KG1 (cell line): ENCODE data around the gene CPLANE1.
"Not testable (repeated sequence)": the region's sequence is repeated elsewhere in the genome, so short reads cannot be mapped to it uniquely, and the experiment has no call there.

Experiments used
- DNase-seq: peaks from one replicate; lab custom pipeline; 2025; lab: John Stamatoyannopoulos, UW

The CPLANE1 gene

DNA sequence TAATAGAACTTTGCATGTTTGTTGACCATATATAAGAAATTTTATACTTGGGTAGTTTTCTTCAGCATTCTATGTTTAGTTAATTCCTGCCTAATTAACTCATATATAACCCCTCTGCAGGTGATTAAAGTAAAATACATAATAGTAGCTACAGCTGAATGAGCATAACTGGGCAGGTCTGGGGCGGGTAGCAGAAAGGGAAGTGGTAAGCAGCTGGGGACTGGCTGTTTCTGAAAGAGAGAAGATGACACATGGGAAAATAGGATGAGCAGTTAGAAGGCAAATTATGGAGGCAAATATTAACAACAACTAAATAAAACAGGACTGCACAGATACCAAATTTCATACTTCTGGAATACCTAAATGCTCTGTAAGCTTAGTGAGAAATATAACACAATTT, 128.1 kb downstream of the CPLANE1 start:
- no peak for DNase-seq

DNA sequence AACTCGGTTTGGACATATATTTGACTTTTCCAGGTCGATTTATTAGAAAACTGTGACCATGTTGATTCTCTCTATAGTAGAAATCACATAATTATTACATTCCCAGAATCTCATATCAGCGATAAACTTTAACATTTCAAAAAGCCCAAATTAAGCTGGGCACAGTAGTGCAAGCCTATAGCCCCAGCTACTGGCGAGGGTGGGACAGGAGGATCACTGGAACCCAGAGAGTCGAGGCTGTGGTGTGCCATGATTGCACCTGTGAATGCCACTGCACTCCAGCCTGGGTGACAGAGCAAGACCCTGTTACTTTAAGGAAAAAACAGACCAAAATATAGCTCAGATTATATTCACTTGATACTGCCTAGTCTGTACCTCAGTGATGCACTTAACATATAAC, 128.9 kb downstream of the CPLANE1 start:
- no peak for DNase-seq

DNA sequence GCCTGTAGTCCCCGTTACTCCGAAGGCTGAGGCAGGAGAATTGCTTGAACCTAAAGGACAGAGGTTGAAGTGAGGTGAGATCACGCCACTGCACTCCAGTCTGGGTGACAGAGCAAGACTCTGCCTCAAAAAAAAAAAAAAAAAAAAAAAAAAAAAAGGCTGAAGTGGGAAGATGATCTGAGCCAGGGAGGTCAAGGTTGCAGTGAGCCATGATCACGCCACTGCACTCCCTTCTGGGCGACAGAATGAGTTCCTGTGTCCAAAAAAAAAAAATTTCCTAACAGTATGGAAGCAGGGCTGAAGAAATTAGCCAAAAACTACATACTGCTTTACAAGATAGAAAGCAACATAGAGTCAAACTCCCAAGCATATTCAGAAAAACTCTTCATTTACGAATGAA, 132.8 kb downstream of the CPLANE1 start:
- no peak for DNase-seq

DNA sequence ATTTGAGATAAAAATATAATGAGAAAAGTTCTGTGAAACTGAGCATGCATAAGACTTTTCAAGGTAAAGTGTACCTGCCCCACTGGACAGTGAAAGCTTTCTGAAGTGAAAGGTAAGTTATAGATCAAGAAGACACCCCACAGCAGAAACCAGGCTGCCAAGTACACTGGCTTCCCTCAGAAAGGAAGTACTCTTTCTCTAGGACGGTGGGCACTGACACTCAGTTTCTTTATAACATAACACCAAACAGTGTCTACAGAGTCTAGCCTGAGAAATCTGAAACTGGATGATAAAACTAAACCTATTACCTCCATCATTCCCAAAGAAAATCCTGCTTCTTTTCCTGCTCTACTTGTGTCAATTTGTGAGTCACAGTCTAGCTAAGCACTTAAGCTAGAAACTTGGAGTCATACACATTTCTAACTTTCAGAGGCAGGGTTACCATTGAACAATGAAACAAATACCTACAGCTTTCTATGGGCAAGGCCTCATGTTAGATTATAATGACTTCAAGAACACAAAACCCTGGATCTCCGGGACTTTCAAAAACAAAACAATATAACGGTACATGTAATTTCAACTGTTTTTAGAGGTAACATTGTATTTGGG, 136.7 kb downstream of the CPLANE1 start:
- DNase-seq = no peak

DNA sequence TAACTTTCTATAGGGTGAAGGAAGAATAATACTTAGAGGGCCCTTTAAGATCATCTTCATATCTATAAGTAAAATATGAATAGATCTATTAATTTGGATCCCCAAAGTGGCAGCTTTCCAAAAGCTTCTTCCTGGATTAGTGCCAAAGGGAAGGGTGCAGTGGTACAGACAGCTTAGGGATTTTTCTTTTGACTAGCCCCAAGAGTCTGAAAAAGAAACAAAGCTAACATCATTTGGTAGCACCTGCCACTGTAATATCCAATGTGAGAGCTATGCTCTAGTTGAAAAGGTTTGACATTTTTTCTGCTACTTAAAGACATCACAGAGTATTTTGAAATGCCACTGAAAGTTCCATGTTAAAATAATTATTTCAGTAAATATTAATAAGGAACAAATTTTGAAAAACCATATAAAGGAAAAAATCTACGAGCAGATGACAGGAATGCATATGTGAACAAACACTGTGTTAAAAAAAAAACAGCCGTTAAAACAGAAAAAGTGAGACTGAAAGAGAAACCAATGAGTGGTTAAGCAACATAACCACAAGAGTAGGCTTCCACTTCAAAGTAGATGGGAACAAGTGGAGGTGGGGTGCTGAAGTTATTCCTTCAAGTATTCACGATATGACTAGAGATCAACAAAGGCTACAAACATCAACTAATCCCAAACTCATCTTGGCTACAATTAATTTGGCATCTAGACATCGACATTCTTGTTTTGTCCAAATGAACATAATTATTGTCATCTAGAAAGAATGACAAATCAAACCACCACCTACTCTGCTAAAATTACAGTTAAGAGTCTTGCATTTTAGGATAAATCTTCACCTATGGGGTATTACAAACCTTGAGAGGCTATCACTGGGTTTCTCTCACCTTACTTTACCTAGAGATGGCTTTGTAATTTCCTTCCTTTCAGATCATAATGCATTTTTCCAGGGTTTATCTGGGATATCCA, 137.5 kb downstream of the CPLANE1 start:
- DNase-seq = peak; percentile 11

DNA sequence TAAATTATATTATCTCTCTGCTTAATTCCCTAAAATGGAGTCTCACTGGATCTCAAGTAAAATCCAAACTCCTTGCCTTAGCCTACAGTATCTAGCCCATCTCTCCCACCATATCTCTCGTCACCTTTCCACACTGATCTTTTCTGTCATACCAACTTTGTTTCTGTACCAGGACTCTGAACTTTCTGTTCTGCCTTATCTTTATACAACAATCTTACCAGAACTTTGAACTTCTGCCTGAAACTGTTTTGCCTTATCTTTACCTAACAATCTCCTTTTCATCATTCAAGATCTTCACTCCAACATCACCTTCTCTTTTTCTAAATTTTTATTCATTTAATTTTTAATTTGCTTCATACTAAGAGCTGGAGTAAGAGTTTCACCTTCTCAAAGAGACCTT, 139.0 kb downstream of the CPLANE1 start:
- DNase-seq = no peak

DNA sequence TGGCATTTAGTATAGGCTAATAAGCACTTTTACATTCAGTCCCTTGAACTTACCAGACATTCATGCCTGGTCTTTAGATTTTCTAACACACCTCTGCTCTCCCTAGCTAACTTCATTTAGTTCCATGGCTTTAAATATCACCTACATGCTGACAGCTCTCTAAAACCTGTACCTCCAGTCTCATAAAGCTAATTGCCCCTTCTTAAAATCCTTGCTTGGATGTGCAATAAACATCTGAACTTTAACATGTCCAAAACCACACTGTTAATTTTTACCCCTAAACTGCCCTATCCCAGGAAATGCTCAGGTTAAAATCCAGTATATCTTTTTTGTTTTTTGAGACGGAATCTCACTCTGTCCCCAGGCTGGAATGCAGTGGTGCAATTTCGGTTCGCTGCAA, 139.8 kb downstream of the CPLANE1 start:
- no peak for DNase-seq

DNA sequence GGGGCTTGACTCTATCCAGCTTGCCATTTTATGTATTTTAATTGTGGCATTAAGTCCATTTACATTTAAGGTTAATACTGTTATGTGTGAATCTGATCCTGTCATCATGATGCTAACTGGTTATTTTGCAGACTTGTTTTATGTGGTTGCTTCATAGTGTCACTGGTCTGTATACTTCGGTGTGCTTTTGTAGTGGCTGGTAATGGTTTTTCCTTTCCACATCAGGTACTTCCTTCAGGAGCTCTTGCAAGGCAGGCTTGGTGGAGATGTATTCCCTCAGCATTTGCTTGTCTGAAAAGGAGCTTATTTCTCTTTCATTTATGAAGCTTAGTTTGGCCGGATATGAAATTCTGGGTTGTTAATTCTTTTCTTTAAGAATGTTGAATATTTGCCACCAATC, 145.9 kb downstream of the CPLANE1 start:
- DNase-seq = no peak

DNA sequence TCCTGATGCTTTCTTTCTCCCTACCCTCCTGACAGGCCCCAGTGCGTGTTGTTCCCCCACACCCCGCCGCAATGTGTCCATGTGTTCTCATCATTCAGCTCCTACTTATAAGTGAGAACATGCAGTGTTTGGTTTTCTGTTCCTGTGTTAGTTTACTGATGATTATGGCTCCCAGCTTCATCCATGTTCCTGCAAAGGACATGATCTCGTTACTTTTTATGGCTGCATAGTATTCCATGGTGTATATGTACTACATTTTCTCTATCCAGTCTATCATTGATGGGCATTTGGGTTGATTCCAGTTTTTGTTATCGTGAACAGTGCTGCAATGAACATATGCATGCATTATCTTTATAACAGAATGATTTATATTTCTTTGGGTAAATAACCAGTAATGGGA, 149.9 kb downstream of the CPLANE1 start:
- not testable (repeated sequence) for DNase-seq

DNA sequence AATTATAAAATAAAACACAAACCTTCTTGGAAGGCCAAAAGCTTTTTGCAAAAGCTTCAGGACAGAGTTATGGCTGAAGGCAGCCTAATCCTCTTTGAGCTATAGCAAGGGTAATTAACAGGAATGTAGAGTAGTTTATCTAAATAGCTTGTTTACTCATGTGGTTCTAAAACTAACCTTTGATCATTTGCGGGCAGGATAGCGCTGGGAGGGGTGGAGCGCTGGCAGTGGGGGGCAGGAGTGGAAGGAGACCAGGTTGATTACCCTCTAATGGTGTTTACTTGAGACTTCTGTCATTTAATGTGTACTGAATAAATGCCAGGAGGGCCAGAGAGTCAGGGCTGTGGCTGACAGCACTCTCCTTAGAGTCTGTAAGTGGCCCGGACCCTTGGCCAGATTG, 155.4 kb downstream of the CPLANE1 start:
- not testable (repeated sequence) for DNase-seq

DNA sequence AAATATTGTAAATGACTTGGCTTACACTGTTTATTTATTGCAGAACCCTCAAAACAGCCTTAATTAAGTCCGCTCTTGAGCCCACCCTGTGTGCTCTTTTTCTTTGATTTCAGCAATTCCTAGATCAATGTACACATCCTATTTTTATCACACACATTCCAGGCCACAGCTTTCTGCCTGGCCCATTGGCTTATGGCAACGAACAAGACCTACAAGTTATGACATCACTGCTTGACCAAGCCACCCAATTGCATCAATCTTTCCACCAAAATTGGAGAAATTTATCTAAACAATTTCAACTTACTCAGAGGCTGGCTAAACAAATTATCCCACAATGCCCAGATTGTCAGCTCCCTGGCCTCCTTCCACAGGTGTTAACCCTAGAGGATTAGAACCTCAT, 158.4 kb downstream of the CPLANE1 start:
- no peak for DNase-seq

DNA sequence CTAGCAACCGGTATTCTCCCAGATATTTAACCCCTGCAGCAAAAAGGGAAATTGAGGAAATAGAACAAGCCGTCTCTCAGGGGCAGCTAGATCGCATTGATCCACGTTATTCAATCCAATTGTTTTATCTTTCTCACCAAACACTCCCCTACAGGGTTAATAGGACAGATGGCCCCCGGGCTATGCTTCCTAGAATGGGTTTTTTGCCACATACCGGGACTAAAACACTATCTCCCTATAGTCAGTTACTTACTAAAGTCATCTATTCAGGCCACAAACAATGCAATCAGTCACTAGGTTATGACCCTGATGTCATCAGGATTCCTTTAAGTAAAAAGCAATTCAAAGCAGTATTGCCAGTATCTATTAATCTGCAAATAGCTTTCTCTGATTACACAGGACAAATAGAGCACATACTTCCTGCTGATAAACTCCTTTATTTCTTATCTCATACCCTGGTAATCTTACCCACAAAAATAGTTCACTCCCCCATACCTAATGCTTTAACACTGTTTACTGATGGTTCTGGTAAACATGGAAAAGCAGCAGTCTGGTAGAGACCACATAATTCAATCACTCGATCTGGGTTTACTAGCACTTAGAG, 159.0 kb downstream of the CPLANE1 start:
- DNase-seq = no peak

DNA sequence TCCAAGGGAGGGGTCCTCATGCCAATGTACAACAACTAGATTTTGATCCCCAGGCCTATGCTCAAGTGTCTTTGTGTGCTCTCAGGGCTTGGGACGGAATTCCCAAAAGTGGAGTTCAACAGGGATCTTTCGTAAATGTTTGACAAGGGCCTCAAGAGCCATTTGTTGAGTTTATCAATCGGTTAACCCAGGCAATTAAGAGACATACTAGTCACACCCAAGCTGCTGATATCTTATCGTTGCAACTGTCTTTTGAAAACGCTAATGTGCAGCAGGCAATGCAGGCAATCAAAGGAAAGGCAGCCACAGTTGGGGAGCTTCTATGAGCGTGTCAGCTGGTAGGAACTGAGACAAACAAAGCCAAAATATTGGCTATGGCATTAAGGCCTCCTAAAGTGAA, 161.2 kb downstream of the CPLANE1 start:
- DNase-seq = no peak

DNA sequence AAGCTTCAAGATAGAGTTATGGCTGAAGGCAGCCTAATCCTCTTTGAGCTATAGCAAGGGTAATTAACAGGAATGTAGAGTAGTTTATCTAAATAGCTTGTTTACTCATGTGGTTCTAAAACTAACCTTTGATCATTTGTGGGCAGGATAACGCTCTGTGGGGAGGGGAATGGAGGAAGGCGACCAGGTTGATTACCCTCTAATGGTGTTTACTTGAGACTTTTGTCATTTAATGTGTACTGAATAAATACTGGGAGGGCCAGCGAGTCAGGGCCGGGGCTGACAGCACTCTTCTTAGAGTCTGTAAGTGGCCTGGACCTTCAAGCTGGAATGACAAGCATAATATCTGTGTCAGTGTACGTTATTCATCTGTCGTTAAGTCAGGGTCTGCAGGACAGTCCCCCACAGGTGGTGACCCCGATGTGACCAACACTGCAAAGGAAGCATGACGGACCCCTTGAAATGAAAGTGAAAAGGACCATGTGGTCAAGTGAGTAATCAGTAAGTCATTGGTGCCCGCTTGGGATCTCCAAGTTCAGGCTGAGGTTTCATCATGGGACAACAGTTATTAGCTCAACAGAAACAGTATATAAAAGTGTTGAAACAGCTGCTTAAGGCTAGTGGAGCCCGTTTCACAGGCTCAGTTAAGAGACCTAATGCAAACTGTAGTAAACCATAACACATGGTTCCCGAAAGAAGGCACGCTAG, 162.6 kb downstream of the CPLANE1 start:
- no peak for DNase-seq

DNA sequence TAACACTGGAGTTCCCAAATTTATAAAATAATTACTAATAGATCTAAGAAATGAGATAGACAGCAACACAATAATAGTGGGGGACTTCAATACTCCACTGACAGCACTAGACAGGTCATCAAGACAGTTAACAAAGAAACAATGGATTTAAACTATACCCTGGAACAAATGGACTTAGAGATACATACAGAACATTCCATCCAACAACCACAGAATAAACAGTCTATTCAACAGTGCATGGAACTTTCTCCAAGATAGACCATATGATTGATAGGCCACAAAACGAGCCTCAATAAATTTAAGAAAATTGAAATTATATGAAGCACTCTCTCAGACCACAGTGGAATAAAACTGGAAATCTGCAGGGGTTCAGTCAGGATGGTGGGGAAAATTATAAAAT, 163.2 kb downstream of the CPLANE1 start:
- DNase-seq = not testable (repeated sequence)

DNA sequence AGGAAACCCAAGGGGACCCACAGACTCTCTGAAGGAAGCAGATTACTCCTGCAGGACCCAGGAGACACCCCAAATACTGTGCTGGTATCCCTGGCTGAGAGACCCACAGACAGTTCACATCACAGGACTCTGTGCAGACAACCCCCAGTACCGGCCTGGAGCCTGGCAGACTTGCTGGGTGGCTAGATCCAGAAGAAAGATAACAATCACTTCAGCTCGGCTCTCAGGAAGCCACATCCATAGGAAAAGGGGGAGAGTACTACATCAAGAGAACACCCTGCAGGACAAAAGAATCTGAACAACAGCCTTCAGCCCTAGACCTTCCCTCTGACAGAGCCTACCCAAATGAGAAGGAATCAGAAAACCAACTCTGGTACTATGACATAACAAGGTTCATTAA, 166.2 kb downstream of the CPLANE1 start:
- not testable (repeated sequence) for DNase-seq

DNA sequence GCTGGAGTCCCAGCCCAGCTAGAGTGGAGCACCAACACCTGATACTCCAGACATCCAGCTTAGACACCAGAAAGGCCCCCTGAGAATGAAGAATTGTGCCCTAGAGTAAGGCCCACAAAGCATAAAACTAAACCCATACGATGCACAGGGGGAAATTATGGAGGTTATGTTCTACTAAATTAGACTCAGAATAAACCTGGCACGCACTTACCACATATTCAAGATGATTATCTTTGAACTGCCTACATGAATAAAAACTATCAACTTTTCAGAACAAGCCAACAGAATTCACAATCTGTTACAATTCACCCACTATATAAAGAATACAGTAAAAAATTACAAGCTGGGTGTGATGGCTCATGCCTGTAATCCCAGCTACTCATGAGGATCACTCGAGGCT, 168.5 kb downstream of the CPLANE1 start:
- DNase-seq = no peak

DNA sequence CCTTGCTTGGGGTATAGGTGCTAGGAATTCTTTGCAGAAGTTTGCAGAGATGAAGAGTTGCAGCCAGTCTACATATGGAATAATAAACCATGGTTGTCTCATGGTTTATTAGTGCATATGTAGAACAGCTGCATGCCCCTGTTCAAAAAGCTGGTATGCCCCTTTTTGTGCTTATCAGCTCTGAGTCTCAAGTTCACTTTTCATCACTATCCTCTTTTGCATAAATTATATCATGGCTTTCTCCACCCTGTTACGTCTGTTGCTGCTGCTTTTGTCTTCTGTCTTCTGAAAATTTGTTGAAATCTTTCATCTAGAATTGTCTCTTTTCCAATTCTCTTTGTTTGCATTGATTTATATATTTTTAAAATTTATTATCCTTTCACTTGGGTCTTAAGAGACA, 172.0 kb downstream of the CPLANE1 start:
- no peak for DNase-seq

DNA sequence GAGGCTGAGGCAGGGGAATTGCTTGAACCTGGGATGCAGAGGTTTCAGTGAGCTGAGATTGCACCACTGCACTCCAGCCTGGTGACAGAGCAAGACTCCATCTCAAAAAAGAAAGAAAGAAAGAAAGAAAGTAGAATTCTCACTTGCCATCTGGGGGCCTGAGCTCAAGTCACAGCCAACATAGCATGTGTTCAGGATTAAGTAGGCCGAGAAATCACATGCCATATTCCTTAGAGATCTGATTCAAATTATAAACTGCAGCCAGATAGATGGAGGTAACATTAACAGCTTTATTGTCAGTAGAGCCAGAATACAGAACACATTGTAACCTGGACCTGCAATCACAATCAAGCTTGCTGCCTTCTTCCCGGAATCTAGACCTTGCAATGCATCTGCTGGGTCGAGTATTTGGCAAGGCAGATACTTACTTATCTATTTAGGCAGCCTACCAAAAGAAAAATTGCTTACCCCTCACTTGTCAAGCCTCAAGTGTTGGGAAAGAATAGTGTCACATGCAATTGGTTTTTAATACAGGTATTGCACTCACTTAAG, 173.7 kb downstream of the CPLANE1 start:
- DNase-seq = no peak

DNA sequence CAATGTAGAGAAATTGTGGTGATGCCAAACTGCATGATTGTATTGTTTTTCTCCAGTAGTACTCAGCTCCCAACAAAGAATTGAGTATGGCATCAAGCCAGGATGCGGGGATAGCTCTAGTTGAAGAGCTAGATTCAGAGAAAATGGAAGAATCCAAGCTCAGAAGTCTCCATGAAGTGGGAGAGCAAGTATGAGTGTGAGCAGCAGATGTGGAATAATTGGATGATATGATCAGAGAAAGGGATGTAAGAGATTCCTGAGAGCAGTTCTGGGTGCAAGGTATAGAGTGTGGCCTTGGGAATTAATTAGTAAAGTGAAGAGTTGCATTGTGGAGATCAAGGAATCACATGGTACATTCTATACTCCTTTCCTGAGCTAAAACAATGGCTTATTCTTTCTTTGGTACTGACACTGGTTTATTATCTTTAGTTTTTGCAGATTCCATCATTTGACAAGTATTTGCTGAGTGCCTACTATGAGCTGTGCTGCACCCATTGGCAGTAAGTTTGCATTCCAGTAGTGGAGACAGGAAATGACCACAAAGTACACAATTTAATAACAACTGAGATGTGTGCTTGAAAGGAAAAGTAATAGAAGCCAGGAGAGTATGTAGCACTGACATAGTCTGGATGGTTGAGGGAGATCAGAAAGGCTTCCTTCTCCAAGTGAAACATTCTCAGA, 177.1 kb downstream of the CPLANE1 start:
- DNase-seq = no peak

DNA sequence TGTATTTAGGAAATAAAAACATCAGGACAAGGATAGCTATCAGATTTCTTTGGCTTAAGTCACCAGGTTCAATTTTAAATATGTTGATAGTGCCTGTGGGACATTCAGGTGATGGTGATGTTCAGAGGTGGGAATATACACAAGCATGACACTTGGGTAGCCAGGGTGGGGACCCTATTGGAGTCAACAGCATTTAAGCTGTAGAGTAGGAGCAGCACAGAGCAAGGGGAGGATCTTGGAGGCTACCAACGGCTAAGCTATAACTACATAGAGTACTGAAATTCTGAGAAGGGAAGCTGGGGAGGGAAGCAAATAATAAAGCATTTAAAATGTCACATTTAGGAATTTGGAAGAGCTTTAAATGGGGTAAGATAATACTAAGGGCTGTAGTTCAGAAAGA, 177.7 kb downstream of the CPLANE1 start:
- no peak for DNase-seq

DNA sequence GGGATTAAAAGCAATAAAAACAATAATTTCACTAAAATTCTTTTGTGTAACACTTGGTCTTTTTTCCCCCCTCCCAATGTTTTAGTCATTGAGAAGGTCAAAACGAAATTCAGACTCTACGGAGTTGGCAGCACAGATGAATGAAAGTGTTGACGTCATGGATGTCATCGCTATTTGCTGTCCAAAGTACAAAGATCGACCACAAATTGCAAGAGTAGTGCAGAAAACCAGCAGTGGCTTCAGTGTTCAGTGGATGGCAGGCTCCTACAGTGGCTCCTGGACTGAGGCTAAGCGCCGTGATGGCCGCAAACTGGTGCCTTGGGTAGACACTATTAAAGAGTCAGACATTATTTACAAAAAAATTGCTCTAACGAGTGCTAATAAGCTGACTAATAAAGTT, 184.7 kb downstream of the CPLANE1 start:
- no peak for DNase-seq
